ENCODE results near the gene YIPF2. TPM values are rescaled to one million over a fixed set of nuclear protein-coding genes. Genes with fewer than 3 reads are reported as not detected.

YIPF2 gene
- total RNA-seq, 2 experiments from 2014 or later, result 22.3 to 24.0 TPM

DNA sequence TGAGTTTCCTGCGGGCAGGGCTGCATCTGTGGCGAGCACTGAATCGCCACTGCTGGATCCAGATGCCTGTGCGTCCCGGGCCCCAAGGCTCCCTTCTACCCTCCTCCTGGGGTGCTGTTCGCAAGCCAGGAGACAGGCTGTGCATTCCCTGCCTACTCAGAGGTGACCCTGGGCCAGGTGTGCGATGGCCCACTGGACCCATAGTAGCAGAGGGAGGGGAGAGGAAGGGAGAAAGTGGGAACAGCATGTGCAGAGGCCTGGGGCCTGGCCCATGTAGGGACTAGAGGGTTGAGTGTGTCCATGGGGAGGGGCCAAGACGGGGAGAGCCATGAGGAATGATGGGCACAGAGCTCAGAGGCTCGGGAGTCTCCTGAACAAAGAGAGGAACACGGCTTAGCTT lies 29.8 kb downstream of the YIPF2 start:
- H3K27ac Mint-ChIP-seq, result no peak overlapping the region
- peaks cover 17% of the 10 kb centered on the region for H3K36me3 Mint-ChIP-seq
- DNase-seq, result no peak
- no peak overlapping the region for H3K4me3 Mint-ChIP-seq
- peaks cover 7% of the 10 kb centered on the region for H3K4me1 Mint-ChIP-seq
- peaks cover 3% of the 10 kb centered on the region for H3K9me3 Mint-ChIP-seq
- H3K27me3 Mint-ChIP-seq, result no peaks in the 10 kb centered on the region

DNA sequence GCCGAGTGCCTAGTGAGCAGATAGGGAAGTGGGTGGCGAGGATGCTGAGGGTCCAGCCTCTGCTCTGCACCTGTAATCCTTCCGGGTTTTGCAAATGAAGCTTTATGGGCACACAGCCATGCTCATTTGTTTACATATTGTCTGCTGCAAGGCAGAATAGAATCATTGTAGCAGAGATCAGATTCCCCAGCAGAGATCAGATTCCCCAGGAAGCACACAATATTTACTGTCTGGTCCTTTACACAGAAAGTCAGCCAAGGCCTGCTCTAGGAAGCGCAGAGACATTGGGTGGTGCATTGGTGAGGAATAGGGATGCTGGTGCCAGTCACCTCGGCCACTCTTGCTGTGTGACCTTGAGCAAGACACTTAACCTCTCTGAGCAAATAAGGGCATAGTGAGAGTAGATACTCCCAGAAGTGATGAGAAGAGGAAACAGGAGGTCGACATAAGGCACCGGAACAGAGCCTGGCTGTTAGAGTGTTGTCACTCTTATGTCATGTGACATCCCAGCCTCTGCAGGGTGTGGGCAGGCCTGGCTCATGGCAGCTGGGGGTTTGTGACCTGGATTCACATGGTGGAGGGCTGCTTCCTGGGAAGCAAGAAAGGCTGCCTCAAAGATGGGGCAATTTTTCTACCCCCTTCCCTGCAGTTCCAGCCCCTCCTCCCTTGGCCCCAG lies 31.4 kb downstream of the YIPF2 start:
- Mint-ChIP-seq H3K27ac (no peak overlapping the region), H3K36me3 (peaks cover 8% of the 10 kb centered on the region), H3K4me1 (peaks cover 7% of the 10 kb centered on the region), H3K27me3 (no peaks in the 10 kb centered on the region), H3K4me3 (no peak overlapping the region), H3K9me3 (no peaks in the 10 kb centered on the region)
- DNase-seq, result no peak

DNA sequence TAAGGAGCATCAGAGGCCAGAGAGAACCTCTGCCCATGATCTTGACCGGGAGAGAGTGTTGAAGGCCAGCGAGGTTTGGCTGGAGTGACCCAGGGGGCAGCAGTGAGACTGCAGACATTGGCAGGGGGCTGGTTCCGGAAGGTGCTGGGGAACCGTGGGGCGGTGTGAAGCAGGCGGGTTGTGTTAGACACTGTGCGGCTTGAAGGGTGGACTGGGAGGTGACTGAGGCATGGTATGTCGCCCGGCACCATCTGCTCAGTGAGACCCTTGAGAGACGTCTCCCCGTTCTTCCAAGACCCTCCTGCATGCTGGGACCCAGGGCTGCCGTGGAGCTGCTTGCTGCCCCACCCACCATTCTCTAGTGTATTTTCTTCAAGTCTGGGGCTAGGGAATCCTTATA lies 32.5 kb downstream of the YIPF2 start:
- no peaks in the 10 kb centered on the region for H3K27me3 Mint-ChIP-seq
- peaks cover 3% of the 10 kb centered on the region for H3K36me3 Mint-ChIP-seq
- peaks cover 7% of the 10 kb centered on the region for H3K4me1 Mint-ChIP-seq
- no peak overlapping the region for H3K4me3 Mint-ChIP-seq
- no peaks in the 10 kb centered on the region for H3K9me3 Mint-ChIP-seq
- no peak for DNase-seq
- H3K27ac Mint-ChIP-seq, result no peak overlapping the region

DNA sequence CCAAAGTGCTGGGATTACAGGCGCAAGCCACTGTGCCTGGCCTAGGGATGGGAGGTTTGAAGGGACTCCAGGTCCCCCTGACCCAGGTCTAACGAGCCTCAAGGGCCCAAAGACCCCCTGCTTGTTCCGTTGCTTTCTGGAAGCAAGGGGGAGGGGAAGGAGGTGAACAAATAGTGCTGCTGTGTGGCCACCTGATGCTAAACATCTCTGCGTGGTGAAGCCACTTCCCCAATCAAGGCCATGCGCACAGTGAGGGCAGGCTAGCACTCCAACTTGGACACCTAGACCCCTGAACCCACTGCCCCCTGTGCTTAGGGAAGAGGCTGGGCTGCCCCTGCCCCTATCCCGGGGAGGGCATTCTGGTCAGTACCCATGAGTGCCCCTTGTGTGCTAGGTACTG lies 33.1 kb downstream of the YIPF2 start:
- no peaks in the 10 kb centered on the region for H3K9me3 Mint-ChIP-seq

DNA sequence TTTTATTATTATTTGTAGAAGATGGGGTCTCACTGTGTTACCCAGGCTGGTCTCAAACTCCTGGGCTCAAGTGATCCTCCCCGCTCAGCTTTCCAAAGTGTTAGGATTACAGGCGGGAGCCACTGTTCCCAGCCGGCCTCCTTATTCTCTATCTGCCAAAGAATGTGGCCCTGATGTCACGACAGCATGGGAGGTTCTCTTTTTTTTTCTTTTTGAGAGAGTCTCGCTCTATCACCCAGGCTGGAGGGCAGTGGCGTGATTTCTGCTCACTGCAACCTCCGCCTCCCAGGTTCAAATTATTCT lies 33.6 kb downstream of the YIPF2 start:
- peaks cover 3% of the 10 kb centered on the region for H3K36me3 Mint-ChIP-seq
- DNase-seq, result no peak
- H3K27me3 Mint-ChIP-seq, result no peaks in the 10 kb centered on the region
- no peaks in the 10 kb centered on the region for H3K9me3 Mint-ChIP-seq
- H3K27ac Mint-ChIP-seq, result no peak overlapping the region
- H3K4me3 Mint-ChIP-seq, result no peak overlapping the region
- H3K4me1 Mint-ChIP-seq, result peaks cover 7% of the 10 kb centered on the region

More for the DNA sequence above, 33.1 kb downstream of the YIPF2 start:
- Mint-ChIP-seq H3K27ac (no peak overlapping the region), H3K36me3 (peaks cover 3% of the 10 kb centered on the region), H3K4me1 (peaks cover 7% of the 10 kb centered on the region), H3K4me3 (no peak overlapping the region), H3K27me3 (no peaks in the 10 kb centered on the region)
- DNase-seq, result no peak

DNA sequence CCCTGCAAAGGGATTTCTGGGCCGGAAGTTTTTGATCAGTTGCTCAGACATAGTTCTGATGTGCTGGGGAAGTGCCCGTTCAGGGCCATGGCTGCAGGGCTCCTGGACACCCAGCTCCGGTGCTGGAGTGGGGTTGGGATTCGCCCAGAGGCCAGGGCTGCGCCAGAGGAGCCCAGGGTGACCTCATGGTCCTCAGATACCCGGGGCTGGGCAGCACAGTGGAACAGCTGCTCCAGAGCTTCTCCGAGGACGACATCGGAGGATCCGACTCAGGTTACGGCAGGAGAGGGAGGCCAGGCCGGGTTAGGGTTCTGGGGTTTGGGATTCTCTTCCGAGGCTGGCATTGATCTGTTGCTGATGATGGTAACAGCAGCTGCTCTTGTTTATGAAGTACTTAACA lies 36.2 kb downstream of the YIPF2 start:
- H3K9me3 Mint-ChIP-seq, result no peaks in the 10 kb centered on the region
- peaks cover 7% of the 10 kb centered on the region for H3K4me1 Mint-ChIP-seq
- peaks cover 3% of the 10 kb centered on the region for H3K36me3 Mint-ChIP-seq
- H3K27ac Mint-ChIP-seq, result no peak overlapping the region
- DNase-seq, result no peak
- H3K27me3 Mint-ChIP-seq, result no peaks in the 10 kb centered on the region
- no peak overlapping the region for H3K4me3 Mint-ChIP-seq

DNA sequence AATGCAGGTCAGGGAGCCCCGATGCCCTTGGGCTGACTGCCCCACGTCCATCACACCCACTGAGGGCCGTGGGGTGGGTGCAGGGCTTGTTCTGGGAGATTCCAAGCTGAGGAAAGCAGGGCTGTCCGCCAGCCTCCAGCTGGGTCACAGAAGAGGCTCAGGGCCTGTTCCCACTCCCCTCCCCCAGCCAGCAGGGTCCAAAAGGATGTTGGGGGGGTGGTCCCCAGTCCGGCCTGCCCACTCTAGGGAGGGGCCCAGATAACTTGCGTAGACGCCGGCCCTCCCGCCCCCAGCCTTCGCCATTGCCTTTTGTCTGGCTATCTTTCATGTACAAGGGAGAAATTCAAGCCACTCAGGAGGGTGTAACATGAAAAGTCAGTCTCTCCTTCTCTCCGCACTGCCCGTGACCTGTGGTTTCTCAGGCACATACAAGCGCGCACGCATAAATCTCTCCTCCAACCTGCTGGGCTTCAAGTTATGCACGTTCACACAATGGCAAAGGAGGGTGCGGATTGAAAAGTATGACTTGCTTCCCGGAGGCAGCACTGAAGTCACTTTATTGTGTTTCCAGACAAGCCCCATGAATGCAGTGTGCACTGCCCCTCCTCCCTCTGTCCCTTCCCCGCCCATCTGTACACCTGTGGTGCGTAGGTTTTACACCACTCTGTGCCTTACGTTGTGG lies 36.9 kb downstream of the YIPF2 start:
- Mint-ChIP-seq H3K4me3 (no peak overlapping the region), H3K27ac (no peak overlapping the region), H3K9me3 (no peaks in the 10 kb centered on the region), H3K27me3 (no peaks in the 10 kb centered on the region), H3K4me1 (peaks cover 3% of the 10 kb centered on the region), H3K36me3 (peaks cover 1% of the 10 kb centered on the region)
- DNase-seq, result no peak

DNA sequence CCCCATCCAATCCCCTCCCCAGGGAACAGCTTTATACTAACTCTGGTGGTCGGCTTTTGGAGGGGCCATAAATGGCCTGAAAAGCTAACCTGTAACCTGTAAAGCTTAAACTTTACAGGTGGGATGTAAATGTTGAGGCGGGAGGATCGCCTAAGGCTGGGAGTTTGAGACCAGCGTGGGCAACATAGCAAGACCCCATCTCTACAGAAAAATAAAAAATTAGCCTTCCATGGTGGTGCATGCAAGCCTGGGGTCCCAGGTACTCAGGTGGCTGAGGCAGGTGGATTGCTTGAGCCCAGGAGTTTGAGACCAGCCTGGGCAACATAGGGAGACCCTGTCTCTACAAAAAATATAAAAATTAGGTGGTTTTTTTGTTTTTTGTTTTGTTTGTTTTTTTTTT lies 38.6 kb downstream of the YIPF2 start:
- Mint-ChIP-seq H3K27ac (no peak overlapping the region), H3K4me1 (no peaks in the 10 kb centered on the region), H3K27me3 (no peaks in the 10 kb centered on the region), H3K4me3 (no peak overlapping the region), H3K9me3 (no peaks in the 10 kb centered on the region), H3K36me3 (peaks cover 1% of the 10 kb centered on the region)
- no peak for DNase-seq

DNA sequence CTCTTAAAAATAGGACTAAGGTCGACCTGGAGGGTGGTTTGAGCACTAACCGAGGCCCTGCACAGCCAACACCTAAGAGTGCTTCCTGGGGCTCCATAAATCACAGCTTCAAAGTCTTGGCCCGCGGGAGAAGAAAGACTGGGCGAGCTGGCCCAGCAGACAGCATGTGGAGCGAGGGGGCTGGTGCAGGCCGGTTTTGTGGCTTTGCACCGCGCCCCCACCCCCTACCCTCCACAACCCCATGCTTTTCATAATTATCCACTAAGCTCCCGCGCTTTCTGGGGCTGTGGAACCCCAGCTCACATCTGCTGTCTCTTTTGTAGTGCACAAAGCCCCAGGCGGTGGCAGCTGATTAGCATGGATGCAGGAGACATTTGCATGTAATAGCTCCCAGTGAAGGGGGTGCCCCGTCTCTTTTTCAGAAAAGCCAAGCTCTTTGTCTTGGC lies 40.0 kb downstream of the YIPF2 start:
- H3K27ac Mint-ChIP-seq, result no peak overlapping the region
- no peak overlapping the region for H3K4me3 Mint-ChIP-seq
- no peaks in the 10 kb centered on the region for H3K9me3 Mint-ChIP-seq
- no peaks in the 10 kb centered on the region for H3K27me3 Mint-ChIP-seq
- H3K4me1 Mint-ChIP-seq, result no peaks in the 10 kb centered on the region
- no peak for DNase-seq
- H3K36me3 Mint-ChIP-seq, result no peaks in the 10 kb centered on the region

DNA sequence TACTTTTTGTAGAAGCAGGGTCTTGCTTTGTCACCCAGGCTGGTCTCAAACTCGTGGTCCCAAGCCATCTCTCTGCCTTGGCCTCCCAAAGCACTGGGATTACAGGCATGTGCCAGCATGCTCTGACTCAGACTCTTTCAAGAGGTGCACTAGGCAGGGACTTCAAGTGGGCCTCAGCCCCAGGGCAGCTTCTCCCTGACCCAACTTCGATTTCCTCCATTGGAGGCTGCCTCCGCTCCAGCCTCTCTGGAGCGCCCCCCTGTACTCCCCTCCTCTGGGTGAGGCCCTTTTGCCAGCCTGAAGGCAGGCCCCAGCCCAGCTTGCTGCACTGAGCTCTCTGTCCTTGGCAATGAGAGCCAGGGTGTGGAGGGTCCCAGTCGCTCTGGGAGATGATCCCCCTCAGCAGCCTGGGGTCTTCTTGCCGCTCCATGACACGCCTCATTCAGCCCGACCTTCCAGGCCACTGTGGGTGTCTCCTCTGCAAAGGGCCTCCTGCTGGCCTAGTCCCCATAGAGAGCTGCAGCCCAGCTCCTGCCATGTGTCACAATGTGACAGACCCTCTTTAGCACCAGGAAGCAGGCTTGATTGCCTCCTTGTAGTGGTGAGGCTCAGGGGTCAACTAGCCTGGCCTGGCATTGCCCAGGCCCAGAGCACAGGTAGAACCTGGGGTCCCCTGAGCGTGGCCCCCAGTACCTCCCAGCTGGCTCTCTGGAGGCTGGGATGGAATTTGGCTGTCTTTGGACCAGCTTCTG lies 40.6 kb downstream of the YIPF2 start:
- Mint-ChIP-seq H3K4me1 (no peaks in the 10 kb centered on the region), H3K4me3 (no peak overlapping the region), H3K9me3 (no peaks in the 10 kb centered on the region), H3K36me3 (no peaks in the 10 kb centered on the region), H3K27ac (no peak overlapping the region), H3K27me3 (no peaks in the 10 kb centered on the region)
- no peak for DNase-seq

DNA sequence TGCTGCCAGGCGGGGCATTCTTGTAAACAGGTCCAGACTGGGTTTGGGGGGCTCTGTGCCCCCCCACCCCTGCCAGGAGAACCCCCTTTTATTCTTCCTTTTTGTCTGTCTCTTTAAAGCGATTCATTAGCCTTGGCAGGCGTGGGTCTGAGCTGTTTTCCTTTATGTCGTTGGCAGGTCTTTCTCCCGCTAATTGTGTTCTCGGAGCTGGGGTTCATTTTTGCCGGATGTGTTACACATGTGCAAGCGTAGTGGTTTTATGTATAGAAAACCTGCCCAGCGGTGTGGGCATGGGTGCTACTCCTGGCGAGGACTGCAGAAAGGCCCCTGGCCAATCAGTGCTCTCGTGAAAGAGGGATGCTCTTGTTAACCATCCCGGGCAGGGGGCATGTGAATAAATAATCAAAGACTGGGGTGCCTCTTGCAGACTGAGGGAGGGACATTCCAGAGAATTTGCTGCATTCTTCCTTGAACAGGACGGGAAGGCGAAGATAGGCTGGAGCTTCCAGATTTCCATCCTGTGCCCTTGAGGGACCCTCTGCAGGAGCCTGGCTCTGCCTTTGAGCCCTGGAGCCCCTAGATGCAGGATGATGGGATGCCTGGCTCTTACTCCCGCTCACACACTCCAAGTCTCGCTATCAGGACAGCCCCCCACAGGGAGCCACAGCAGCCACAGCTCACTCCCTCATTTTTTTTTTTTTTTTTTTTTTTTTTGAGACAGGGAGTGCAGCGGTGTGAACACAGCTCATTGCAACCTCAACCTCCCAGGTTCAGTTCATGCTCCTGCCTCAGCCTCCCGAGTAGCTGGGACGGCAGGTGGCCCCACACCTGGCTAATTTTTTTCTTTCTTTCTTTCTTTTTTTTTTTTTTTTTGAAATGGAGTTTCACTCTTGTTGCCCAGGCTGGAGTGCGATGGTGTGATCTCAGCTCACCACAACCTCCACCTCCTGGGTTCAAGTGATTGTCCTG lies 43.0 kb downstream of the YIPF2 start:
- DNase-seq, result no peak
- peak overlapping the region; percentile 18 for H3K4me3 Mint-ChIP-seq
- H3K27ac Mint-ChIP-seq, result peak overlapping the region; percentile 29
- no peaks in the 10 kb centered on the region for H3K27me3 Mint-ChIP-seq
- peaks cover 4% of the 10 kb centered on the region for H3K4me1 Mint-ChIP-seq
- H3K9me3 Mint-ChIP-seq, result no peaks in the 10 kb centered on the region
- peaks cover 4% of the 10 kb centered on the region for H3K36me3 Mint-ChIP-seq

DNA sequence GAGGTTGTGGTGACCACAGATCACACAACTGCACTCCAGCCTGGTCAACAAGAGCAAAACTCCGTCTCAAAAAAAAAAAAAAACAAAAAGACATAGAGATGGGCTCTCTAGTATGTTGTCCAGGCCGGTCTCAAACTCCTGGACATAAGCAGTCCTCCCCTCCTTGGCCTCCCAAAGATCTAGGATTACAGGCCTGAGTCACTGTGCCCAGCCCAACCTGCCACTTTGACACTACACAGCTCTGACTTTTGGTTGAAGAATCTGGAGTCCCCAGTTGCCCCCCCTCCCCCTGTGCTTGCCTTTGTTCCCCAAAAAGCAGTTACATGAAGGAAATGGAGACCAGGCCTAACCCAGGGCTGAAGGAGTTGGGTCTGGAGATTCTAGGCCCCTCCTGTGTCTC lies 44.2 kb downstream of the YIPF2 start:
- peaks cover 10% of the 10 kb centered on the region for H3K36me3 Mint-ChIP-seq

DNA sequence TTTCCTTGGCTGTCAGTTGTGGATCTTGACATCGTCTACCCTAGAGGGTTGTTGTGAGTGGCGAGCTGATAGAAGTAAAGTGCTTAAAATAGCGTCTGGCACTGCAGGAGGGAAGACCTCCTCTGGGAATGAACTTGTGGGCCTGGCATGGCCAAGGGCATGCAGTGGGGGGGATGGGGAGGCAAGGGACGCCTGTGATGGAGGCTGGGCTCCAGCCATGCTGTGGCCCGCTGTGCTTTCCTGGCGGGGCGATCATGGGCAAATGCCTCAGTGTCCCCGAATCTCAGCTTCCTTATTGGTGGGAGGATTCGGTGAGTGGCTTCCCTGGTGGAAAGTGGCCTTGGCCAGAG lies 46.4 kb downstream of the YIPF2 start:
- Mint-ChIP-seq H3K27me3 (no peaks in the 10 kb centered on the region), H3K36me3 (peaks cover 14% of the 10 kb centered on the region), H3K9me3 (no peaks in the 10 kb centered on the region), H3K4me1 (peaks cover 21% of the 10 kb centered on the region), H3K4me3 (no peak overlapping the region), H3K27ac (no peak overlapping the region)
- DNase-seq, result no peak

More for the DNA sequence above, 44.2 kb downstream of the YIPF2 start:
- H3K9me3 Mint-ChIP-seq, result no peaks in the 10 kb centered on the region
- no peaks in the 10 kb centered on the region for H3K27me3 Mint-ChIP-seq
- no peak overlapping the region for H3K4me3 Mint-ChIP-seq
- no peak overlapping the region for H3K27ac Mint-ChIP-seq
- H3K4me1 Mint-ChIP-seq, result peaks cover 7% of the 10 kb centered on the region
- no peak for DNase-seq

DNA sequence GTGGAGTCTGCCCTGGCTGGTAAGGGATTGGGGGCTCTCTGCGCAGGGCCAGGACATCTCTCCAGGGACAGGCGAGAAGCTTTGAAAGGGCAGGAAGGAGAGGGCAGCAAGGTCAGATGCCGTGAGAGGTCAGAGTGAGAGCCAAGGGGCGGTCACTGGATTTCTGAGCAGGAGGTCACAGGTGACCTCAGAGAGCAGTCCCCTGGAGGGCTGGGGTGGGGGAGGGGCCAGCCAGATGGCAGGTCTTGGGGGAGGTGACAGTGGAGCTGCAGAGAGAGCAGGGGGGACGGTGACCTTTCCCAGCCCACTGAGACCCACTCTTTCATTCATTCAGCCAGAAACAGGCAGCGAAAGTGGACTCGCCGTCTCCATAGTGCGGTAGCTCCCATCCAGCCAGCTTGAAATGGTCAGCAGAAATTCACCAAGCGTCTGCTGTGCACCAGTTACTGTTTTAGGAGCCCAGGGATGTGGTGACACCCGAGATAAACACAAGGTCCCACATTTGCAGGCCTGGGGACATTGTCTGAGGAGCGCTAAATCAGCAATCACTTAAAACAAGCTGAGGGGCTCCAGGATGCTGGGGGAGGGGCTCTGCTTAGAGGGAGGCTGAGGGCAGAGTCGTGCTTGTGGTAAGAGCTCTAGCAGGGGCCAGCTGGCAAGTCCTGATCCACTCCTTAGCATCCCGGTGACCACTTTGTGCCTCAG lies 46.9 kb downstream of the YIPF2 start:
- Mint-ChIP-seq H3K4me3 (no peak overlapping the region), H3K27ac (peak overlapping the region; percentile 16), H3K4me1 (peaks cover 26% of the 10 kb centered on the region), H3K36me3 (peaks cover 14% of the 10 kb centered on the region), H3K27me3 (no peaks in the 10 kb centered on the region), H3K9me3 (no peaks in the 10 kb centered on the region)
- no peak for DNase-seq
